Retinal pigment epithelial cell (primary cell): Measurements from ENCODE around the gene C10orf53.

ENCODE experiments used
- DNase-seq: peaks from one replicate; pipeline ENCODE4 v3.0.0-alpha.2; 2010; ENCODE audit warnings: low read depth
- H3K4me3 ChIP-seq: 2 replicates; pipeline ENCODE4 v1.5.1; 2011; ENCODE audit warnings: mild to moderate bottlenecking, low read length, control low read depth, moderate library complexity
- CTCF ChIP-seq: conservative IDR thresholded peaks from 2 replicates; pipeline ENCODE4 v1.5.1; 2011; ENCODE audit warnings: low read depth, low read length, control low read depth, inconsistent platforms

The C10orf53 gene

GRCh38 chr10:49679480-49679893, at the start of gene C10orf53:
Gene C10orf53, plus strand, starts transcription at chr10:49679651. Its CDS starts 47 bp downstream, at chr10:49679698.
- no peak for TF ChIP-seq CTCF
- DNase-seq: peak; percentile 28
- H3K4me3 ChIP-seq: peak within 1 kb of the TSS; percentile 45

- no peak for TF ChIP-seq CTCF
- DNase-seq: no peak
- H3K4me3 ChIP-seq: no peak overlapping the region
Observed at GRCh38 chr10:49631975-49632374, 47.5 kb upstream of the C10orf53 start.

GRCh38 chr10:49632406-49633317, 46.8 kb upstream of the C10orf53 start:
- DNase-seq: no peak
- H3K4me3 ChIP-seq: no peak overlapping the region
- TF ChIP-seq CTCF: no peak

GRCh38 chr10:49633327-49634068, 46.0 kb upstream of the C10orf53 start:
- no peak for TF ChIP-seq CTCF
- no peak for DNase-seq
- no peak overlapping the region for H3K4me3 ChIP-seq

GRCh38 chr10:49634069-49634660, 45.3 kb upstream of the C10orf53 start:
- no peak overlapping the region for H3K4me3 ChIP-seq
- no peak for DNase-seq
- no peak for TF ChIP-seq CTCF

GRCh38 chr10:49642311-49642710, 37.1 kb upstream of the C10orf53 start:
- DNase-seq: no peak
- H3K4me3 ChIP-seq: no peak overlapping the region
- TF ChIP-seq CTCF: no peak
